ENCODE measurements around the gene USF2.
"Not testable (repeated sequence)": the region's sequence is repeated elsewhere in the genome, so short reads cannot be mapped to it uniquely, and the experiment has no call there.

Gene USF2

DNA sequence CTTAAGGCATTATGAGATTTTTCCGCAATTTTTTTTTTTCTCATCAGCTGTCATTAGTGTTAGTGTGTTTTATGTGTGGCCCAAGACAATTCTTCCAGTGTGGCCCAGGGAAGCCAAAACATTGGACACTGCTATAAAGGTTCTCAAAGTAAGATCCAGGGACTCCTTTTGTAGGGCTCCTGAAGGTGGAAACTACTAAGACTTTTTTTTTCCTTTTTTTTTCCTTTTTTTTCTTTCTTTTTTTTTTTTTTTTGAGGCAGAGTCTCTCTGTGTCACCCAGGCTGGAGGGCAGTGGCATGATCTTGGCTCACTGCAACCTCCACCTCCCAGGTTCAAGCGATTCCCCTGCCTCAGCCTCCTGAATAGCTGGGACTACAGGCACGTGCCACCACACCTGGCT, 16.7 kb downstream of the USF2 start:
- DNase-seq (ENCODE audit: low read depth in 2 of 2) = not testable (repeated sequence)

DNA sequence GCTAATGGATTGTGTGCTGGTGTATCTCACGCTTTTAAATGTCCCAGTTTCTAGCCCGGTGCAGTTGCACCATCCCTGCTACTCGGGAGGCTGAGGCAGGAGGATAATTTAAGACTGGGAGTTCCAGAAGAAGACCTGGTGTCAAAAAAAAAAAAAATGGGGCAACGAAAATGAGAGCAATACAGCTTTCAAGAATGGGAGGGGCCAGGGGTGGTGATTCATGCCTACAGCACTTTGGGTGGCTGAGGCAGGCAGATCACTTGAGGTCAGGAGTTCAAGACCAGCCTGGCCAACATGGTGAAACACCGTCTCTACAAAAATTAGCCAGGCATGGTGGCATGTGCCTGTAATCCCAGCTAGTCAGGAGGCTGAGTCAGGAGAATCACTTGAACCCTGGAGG, 17.3 kb downstream of the USF2 start:
- not testable (repeated sequence) for DNase-seq (ENCODE audit: low read depth in 2 of 2)

DNA sequence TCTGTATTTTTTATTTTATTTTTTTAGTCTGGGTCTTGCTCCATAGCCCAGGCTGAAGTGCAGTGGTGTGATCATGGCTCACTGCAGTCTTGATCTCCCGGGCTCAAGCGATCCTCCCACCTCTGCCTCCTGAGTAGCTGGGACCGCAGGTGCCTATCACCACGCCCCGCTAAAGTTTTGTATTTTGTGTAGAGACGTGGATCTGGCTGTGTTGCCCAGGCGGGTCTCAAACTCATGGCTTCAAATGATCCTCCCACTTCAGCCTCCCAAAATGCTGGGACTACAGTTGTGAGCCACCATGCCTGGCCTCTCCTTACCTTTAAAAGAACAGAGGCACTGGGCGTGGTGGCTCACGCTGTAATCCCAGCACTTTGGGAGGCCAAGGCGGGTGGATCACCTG, 19.0 kb downstream of the USF2 start:
- no peak for DNase-seq (ENCODE audit: low read depth in 2 of 2)

DNA sequence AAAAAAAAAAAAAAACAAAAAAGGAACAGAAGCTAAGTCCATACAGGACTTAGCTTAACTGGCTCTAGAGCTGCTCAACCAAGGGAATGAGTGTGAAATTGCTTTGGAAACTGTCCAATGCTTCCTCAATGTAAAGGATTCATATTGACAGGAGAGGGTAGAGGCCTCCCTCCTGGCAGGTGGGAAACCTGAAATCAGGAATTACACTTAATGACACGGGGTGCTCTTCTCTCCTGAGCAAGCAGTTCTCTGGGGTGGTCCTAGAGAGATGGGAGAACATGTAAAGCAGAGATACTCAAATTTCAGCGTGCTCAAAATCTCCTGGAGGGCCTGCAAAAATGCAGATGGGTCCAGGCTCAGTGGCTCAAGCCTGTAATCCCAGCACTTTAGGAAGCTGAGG, 19.6 kb downstream of the USF2 start:
- DNase-seq (ENCODE audit: low read depth in 2 of 2) = no peak

DNA sequence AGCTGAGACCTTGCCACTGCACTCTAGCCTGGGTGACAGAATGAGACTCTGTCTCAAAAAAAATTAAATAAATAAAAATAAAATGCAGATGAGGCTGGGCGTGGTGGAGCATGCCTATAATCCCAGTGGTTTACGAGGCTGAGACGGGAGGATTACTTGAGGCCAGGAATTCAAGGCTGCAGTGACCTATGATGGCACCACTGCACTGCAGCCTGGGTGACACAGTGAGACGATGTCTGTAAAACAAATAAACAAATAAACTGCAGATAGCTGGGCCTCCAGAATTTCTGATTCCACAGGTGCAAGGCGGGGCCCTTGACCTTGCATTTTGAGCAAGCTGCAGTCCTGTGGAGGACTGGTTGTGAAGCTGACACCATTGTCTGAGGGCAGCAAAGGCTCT, 20.1 kb downstream of the USF2 start:
- DNase-seq (ENCODE audit: low read depth in 2 of 2) = no peak

DNA sequence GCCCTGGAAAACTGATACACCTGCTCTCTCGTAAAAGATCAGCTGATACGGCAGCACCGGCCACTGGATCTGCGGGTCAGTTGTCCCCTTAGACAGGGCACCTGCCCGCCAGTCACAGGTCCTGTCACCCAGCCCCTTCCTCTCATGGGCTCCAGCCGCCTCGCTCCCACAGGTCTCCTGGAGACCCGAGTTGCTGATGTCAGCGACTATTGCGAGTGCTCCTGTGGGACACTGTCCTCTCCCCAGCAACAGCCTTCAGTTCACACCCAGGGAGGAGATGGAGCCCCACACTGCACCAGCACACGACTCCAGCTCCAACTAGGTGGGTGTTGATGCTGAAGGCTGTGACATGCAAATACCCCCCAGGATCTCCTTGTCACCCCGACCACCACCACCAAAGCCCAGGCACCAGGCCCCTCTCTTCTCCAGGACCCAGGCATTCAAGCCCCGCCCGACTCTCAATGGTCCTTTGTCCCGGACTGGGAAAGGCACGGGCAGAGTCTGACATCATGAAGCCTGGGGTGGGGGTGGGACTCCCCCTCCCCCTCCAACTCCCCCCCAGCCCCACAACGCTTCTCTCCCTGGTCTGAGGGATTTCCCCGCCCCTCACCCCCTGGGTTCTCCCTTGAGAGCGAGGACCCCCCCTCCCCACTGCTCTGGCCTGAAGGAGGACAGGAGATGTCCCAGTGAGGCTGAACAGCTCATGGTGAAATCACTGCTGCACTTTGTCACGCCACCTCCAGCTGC, 21.8 kb downstream of the USF2 start:
- DNase-seq (ENCODE audit: low read depth in 2 of 2) = no peak

DNA sequence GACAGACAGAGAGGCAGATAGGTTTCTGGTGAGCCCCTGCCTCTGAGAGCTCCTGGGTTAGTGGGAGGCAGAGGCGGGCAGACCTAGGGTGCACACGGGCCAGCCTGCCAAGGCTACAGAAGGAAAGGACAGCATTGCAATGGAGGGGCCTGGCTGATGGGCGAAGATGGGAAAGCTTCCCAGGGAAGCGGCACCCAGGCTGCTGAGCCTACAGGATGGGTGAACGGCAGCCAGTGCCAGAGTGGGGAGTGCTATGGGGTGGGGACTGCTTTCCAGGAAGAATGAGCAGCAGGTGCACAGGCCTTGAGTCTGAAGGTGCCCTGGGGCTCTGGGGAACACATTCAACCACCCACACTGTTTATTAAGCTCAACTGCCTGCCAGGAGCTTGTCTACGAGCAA, 22.5 kb downstream of the USF2 start:
- DNase-seq (ENCODE audit: low read depth in 2 of 2) = no peak

- DNase-seq (ENCODE audit: low read depth in 2 of 2) = no peak
Measured at GRCh38 chr19:35291916-35292315, 23.2 kb downstream of the USF2 start, which contains the start of gene MAG. TSS of gene MAG (plus strand) at chr19:35292161. CDS start at chr19:35295409, 3,248 bp downstream.

DNA sequence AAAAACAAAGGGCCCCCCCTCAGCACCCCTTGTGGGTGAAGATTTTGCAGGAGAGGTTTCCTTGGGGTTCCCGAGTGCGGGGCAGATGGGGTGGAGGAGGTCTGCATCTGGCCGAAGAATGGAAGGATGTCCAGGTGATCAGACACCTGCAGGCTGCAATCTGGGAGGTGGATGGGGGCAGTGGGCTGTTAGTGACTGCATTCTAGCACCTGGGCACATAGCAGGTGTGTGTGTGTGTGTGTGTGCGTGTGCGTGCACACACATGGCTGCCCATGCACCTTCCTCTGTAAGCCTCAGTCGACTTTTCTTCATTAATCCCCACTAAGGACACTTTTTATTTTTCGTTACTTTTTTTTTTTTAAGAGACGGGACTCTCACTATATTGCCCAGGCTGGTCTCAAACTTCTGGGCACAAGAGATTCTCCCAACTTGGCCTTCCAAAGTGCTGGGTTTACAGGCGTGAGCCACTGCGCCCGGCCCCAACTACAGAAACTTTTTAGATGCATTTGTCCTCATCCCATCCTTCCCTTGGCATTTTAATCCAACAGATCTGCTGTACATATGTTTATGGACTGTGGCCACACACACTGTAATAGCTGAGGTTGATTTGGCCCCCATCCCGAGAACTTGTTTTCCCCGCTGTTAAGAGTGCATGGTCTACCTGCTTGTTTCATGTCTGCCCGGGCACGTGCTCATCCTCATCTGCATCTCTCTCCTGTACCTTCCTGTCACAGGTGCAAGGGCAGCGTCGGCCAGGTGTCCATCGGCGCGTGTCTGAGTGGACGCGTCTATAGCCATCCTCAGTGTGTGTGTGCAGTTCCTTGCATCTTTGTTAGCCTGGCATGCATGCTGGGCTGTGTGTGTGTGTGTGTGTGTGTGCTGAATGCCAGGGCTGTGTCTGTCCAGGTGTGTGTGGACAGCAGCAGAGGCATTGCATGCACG, 23.9 kb downstream of the USF2 start:
- DNase-seq (ENCODE audit: low read depth in 2 of 2) = no peak

GRCh38 chr19:35293363-35293739, 24.6 kb downstream of the USF2 start:
- no peak for DNase-seq (ENCODE audit: low read depth in 2 of 2)

GRCh38 chr19:35293808-35294207, 25.0 kb downstream of the USF2 start:
- no peak for DNase-seq (ENCODE audit: low read depth in 2 of 2)

- no peak for DNase-seq (ENCODE audit: low read depth in 2 of 2)
Measured at GRCh38 chr19:35294328-35294727, 25.6 kb downstream of the USF2 start.

- no peak for DNase-seq (ENCODE audit: low read depth in 2 of 2)
Measured at GRCh38 chr19:35294859-35295791, 26.4 kb downstream of the USF2 start.

DNA sequence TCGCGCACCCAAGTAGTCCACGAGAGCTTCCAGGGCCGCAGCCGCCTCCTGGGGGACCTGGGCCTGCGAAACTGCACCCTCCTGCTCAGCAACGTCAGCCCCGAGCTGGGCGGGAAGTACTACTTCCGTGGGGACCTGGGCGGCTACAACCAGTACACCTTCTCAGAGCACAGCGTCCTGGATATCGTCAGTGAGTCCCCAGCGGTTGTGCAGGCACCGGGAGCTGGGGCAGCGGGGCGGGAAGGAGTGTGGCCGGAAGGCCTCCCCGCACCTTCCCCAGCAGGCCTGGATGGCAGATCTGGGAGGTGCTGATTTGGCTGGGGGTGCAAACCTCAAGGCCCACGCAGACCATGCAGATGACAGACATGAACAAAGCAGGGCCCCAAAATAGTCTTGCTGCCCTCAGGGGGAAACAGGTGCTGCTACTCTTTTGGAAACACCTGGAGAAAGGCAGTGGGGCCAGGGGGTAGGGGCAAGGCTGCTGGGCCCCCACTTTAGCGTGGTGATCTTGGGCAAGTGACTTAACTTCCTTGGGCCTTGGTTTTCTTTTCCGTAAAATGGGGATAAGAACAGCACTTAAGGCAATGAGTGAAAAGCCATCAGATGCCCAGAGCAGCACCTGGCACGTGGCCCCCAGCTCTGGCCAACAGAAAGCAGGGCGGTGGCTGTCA, 27.2 kb downstream of the USF2 start:
- no peak for DNase-seq (ENCODE audit: low read depth in 2 of 2)

DNA sequence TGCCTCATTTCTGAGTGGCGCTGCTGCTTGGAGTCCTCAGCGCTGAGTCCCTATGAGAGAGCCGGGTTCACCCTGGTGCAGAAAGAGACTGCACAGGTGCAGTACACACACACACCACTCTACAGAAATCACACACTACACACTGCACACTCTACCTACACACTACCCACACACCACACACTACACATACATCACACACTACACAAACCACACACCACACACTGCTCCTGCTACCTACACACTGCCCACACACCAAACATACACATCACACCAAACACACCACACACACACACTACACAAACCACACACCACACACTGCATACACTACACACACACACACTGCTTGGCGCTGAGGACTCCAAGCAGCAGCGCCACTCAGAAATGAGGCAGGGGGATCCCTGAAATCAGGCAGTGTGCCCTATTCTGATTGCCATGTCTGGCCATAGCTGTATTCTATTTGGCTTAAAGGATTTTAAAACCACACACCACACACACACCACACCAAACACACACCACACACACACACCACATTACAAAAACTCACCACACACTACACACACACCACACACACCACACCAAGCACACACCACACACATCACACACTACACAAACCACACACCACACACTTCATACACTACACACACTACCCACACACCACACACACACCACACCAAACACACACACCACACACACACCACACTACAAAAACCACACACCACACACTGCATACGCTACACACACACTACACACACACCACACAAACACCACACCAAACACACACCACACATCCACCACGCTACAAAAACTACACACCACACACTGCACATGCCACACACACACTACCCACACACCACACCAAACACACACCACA, 28.1 kb downstream of the USF2 start:
- no peak for DNase-seq (ENCODE audit: low read depth in 2 of 2)

- DNase-seq (ENCODE audit: low read depth in 2 of 2) = no peak
Measured at GRCh38 chr19:35297515-35297848, 28.7 kb downstream of the USF2 start.

GRCh38 chr19:35297922-35298321, 29.2 kb downstream of the USF2 start:
- no peak for DNase-seq (ENCODE audit: low read depth in 2 of 2)

- no peak for DNase-seq (ENCODE audit: low read depth in 2 of 2)
Measured at GRCh38 chr19:35298561-35298972, 29.8 kb downstream of the USF2 start.

GRCh38 chr19:35299523-35300338, 31.0 kb downstream of the USF2 start:
- DNase-seq (ENCODE audit: low read depth in 2 of 2) = no peak

DNA sequence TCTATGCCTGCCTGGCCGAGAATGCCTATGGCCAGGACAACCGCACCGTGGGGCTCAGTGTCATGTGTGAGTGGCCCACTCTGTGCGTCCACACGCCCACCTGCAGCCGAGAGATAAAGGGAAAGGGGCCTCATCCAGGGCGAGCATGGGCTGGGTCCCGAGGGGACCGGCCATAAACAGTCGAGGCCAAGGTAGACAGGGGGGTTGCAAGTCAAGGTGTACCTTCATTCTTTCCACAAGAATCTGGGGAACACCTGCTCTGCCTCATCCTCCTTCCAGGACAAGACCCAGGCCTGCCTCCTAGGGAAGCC, 31.5 kb downstream of the USF2 start:
- DNase-seq (ENCODE audit: low read depth in 2 of 2) = no peak
